Measurements from ENCODE around the gene MPV17L2.

DNA sequence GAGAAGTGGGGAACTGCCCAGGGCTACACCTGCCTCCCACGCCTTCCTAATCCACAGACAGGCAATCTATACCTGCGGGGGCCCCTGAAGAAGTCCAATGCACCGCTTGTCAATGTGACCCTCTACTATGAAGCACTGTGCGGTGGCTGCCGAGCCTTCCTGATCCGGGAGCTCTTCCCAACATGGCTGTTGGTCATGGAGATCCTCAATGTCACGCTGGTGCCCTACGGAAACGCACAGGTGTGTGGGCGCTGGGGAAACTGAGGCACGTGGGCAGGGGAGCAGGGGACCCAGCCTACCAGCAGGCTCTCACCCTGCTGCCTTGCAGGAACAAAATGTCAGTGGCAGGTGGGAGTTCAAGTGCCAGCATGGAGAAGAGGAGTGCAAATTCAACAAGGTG, 18.0 kb upstream of the MPV17L2 start:
- TF ChIP-seq, protein P1, sequence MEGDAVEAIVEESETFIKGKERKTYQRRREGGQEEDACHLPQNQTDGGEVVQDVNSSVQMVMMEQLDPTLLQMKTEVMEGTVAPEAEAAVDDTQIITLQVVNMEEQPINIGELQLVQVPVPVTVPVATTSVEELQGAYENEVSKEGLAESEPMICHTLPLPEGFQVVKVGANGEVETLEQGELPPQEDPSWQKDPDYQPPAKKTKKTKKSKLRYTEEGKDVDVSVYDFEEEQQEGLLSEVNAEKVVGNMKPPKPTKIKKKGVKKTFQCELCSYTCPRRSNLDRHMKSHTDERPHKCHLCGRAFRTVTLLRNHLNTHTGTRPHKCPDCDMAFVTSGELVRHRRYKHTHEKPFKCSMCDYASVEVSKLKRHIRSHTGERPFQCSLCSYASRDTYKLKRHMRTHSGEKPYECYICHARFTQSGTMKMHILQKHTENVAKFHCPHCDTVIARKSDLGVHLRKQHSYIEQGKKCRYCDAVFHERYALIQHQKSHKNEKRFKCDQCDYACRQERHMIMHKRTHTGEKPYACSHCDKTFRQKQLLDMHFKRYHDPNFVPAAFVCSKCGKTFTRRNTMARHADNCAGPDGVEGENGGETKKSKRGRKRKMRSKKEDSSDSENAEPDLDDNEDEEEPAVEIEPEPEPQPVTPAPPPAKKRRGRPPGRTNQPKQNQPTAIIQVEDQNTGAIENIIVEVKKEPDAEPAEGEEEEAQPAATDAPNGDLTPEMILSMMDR (IDR thresholded peaks at IDR 0.05; ENCODE audit: poor library complexity) = no peak
- TF ChIP-seq EZH2phosphoT487 (IDR thresholded peaks at IDR 0.05; ENCODE audit: low read depth, severe bottlenecking, unreplicated experiment) = no peak
